ENCODE results near the gene CLASP2.

The CLASP2 gene

DNA sequence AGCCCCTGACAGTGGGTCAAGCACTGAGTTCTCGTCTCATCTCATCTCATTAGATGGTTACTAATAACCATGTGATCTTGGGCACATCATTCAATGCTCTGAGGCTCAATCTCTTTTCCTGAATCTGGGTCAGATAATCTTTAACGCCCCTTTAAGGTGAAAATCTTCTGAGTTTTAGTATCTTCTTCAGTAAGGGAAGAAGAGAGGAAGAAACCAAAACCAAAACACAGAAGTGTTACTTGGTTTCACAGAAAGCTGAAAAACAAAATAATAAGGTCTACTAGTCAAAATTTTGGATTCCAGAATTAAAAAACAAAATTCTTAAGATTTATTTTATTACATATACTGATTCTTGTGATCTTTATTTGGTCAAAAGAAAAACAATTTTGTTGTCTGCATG, 78.2 kb downstream of the CLASP2 start:
- no peak for DNase-seq (ENCODE audit: low read depth in 1 of 2, low spot score in 1 of 2)

DNA sequence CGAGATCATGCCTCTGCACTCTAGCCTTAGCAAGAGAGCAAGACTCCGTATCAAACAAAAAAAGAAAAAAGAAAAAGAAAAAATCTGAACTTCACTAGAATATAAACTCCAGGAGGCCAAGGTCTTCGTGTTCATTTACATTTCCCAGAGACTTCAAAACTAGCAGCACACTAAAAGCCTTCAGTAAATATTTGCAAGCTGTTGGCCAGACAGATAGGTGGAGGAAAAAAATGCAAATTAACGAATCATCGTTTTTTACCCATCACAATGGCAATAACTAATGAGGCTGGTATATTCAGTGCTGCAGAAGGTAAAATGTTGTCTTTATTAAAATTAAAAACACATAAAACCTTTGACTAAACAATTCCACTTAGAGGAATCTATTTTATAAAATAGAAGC, 80.6 kb downstream of the CLASP2 start:
- no peak for DNase-seq (ENCODE audit: low read depth in 1 of 2, low spot score in 1 of 2)

DNA sequence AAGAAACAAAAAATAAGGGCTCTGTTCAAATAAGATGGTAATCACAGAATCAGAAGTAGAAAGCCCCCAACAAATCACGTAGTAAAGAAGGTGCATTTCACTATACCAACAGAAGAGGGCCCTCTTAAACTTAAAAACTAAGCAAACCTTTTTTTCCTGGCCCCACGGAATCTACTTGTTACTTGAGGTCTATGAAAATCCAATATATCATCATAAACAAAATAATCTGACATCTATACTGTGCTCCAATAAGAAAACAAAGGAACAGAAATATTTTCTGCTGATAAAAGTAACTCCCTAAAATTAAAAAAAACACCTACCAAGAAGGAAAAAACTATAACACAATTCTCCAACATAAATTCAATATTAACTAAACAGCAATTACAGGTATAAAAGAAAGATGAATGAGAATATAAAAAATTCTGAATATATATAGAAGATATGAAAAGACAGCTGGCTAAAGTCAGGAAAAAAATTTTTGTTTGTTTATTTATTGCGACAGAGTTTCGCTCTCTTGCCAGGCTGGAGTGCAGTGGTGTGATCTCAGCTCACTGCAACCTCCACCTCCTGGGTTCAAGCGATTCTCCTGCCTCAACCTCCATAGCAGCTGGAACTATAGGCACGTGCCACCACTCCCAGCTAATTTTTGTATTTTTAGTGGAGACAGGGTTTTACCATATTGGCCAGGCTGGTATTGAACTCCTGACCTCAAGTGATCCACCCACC, 81.8 kb downstream of the CLASP2 start:
- DNase-seq (ENCODE audit: low read depth in 1 of 2, low spot score in 1 of 2) = no peak

DNA sequence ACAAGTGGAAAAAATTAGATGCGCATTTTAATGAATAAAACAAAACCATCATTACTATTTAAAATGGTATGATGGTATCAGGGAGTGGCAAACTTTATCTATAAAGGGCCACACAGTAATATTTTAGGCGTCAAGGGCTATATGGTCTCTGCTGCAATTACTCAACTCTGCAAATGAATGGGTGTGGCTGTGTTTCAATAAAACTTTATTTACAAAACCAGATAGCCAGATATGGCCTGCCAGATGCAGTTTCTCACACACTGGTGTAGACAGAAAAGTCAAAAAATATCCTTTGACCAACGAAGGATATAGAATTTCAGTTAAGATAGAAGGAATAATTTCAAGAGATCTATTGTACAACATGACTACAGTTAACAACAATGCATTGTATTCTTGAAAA, 83.8 kb downstream of the CLASP2 start:
- no peak for DNase-seq (ENCODE audit: low read depth in 1 of 2, low spot score in 1 of 2)

DNA sequence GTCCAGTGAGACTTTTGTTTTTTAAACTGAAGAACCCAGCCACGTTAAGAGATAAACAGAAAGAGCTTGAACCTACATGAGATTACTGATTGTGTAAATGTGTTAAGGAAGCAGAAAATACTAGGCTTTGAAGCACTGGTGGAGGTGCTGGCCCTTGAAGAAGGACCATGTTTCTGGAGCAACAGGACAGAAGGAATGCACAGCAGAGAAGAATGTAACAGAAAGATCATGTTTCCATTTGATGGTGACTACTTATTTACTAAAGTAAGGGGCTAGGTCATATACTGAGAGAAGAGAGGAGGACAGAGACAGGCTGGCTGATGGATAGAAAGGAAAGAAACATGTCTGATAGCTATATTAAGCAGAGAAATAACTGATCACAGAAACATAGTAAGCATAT, 88.8 kb downstream of the CLASP2 start:
- DNase-seq (ENCODE audit: low read depth in 1 of 2, low spot score in 1 of 2) = no peak

DNA sequence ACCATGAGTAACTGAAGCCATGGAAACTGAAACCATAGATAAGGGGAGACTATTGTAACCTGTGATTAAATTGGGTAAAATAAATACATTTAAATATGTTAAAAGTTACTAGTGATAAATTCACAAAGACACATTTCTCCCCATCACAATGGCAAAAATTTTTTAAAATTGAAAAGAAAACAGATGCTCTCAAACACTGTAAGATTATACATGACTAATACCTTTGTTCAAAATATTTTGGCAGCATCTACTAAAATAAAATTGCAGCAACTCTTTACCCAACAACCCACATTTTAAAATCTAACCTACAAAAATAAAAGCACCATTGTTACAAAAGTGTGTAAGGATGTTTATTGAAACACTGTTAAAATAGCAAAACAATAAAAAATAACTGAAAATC, 93.3 kb downstream of the CLASP2 start:
- no peak for DNase-seq (ENCODE audit: low read depth in 1 of 2, low spot score in 1 of 2)

DNA sequence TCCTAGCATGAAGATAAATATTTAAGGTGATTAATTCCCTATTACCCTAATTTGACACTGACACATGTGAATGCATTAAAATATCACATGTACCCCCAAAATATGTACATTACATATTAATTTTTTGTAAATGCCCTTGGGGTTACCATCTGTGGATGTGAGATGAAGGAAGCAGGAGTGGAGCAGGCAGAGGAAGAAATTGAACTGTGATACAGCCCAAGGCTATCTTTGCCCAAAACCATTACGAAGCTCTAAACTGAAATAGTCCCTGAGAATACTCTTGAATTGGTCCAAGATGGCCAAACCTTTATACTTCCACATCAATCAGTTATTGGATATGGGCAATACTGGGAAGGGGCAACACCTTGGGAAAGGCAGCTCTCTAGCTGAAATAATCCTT, 105.0 kb downstream of the CLASP2 start:
- DNase-seq (ENCODE audit: low read depth in 1 of 2, low spot score in 1 of 2) = no peak

DNA sequence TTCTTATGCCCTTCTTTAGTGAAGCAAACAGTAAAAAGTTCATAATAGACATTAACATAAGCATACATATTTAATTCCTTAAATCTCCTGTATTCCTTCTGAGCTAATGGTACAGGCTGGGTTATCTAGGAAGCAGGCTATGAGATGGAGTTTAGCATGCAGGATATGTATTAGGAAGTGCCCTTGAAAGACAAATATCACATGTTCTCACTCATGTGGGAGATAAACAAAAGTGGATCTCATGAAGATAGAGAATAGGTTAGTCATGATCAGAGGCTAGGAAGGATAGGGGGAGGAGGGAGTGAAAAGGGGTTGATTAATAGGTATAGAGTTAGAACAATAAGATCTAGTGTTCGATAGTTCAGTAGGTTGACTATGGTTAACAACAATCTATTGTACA, 105.4 kb downstream of the CLASP2 start:
- DNase-seq (ENCODE audit: low read depth in 1 of 2, low spot score in 1 of 2) = no peak

DNA sequence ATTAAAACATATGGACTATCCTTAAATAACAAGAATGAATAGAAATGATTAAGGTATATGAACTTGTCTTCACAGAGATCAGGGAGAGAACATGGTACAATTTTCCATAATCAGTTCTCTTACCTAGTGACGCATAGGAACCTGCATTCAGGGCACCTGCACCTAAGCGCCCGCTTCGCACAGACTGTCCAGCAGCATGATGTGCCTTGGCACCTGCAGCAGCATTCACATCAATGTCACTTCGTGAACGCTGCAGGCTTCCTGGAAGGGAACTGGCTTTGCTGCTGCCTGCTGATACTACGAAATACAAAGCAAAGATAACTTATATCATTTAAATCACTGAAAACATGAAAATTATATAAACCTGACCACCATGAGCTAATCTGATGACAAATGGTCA, 115.2 kb downstream of the CLASP2 start:
- DNase-seq (ENCODE audit: low read depth in 1 of 2, low spot score in 1 of 2) = no peak

DNA sequence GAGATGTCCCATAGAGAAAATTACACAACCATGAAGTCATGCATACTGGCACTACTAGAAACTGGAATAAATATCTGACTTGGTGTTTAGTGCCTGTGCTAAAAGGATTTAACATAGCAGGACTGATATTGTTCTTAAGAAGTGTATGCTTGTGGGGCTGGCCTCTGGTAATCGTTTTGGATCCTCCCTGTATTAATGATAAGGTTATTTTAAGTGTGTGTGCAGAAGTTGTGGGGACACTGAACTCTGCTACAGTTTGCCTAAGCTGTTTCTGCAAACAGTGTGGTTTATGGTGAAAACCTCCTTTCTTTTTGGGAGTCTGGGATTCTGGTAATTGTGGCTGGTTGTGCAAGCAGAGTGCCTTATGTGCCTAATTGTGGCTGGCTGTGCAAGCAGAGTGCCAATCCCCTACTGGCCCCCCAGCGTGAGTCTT, 120.8 kb downstream of the CLASP2 start:
- DNase-seq (ENCODE audit: low read depth in 1 of 2, low spot score in 1 of 2) = no peak

DNA sequence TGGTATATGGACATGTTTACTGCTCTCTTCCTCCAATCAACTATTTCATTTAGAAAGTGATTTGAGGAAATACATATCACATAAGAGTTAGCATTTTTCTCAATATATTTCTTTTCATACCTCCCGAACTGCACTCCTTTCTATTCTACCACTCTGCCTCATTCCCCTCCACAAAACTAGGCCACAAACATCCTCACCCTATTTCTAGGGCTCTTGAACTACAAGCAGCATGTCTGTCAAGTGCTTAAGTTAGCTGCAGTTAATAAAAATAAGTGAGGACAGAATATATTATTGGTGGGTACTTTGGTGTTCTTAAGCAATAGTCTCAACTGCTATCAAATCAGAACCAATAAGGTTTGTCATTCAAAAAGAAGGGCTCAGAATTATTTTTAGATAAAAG, 125.1 kb downstream of the CLASP2 start:
- DNase-seq (ENCODE audit: low read depth in 1 of 2, low spot score in 1 of 2) = no peak

DNA sequence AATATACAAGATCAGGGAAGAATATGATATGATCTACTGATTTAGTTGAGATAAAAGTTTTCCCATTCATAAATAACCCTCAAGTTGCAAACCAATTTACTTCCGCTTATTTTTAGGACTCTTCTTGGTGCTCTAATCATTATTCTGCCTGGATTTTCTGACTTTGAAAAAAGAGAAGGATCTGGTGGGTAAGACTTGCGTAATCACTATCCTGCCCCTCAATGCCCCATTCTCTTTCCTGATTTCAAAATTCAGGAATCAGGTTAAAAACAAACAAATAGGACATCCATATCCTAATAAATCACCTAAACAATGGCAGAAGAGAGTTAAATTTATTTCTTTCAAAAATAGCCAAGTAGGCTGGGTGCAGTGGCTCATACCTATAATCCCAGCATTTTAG, 127.5 kb downstream of the CLASP2 start:
- DNase-seq (ENCODE audit: low read depth in 1 of 2, low spot score in 1 of 2) = no peak

DNA sequence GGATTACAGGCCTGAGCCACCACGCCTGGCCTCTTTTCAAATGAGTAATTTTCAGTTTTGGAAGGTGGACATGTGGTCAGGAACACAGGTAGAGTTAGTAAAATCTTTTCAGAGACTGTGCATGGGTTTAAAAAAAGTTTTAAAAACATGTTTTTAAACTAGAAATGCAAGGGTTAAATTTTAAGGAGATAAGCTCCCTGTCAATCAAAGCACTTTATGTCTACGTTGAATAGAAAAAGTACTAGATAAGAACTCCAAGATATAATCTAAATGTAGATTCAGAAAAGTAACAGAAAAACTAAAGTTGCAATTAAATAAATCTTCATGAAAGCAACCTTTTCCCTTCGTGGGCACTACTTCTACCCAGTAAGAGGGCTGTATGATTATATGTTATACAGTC, 131.7 kb downstream of the CLASP2 start:
- no peak for DNase-seq (ENCODE audit: low read depth in 1 of 2, low spot score in 1 of 2)

DNA sequence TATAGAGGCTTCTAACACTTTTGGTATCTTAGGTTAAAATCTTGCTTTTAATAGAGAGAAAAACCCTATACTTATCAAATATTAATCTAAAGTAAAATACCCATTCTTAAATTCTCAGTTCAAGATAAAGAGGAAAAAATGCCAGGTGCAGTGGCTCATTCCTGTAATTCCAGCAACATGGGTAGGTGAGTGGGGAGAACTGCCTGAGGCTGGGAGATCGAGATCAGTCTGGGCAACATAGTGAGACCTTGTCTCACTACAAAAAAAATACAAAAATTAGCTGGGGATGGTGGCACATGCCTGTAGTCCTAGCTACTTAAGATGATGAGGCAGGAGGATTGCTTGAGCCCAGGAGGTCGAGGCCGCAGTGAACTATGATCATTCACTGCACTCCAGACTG, 135.8 kb downstream of the CLASP2 start:
- no peak for DNase-seq (ENCODE audit: low read depth in 1 of 2, low spot score in 1 of 2)

DNA sequence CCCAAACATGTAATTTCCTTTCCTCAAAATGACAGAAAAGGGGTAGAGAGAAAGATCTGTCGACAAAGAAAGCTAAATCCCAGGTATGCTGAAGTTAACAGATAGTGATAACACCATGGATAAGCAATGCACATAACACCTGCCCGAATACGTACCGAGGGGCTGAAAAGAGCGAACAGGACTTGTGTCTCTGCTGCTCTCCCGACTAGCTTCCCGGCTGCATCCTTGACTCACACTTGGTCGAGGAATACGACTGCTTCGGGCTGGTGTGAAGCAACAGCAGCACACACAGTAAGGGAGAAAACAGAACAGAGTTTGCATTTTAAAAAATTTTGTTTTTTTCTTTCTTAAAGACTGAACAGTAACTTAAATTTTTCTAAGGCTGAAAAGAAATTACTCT, 136.4 kb downstream of the CLASP2 start:
- DNase-seq (ENCODE audit: low read depth in 1 of 2, low spot score in 1 of 2) = no peak

DNA sequence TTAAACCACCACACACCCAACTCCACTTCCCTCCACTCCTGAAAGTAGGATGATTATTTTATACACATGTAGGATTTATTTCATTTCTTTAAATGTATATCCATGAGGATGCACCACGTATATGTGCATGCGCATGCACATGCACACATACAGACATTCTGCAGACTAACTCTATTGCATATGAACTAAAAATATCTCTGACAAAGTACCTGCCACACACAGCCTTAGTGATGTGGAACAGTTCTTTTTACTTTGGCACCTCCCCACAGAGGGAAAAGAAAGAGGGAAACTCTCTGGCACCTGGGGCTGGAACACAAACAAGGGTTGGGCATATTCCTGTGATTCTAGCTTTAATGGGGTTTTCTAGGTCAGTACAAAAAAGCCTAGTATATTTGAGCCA, 138.2 kb downstream of the CLASP2 start:
- DNase-seq (ENCODE audit: low read depth in 1 of 2, low spot score in 1 of 2) = no peak

DNA sequence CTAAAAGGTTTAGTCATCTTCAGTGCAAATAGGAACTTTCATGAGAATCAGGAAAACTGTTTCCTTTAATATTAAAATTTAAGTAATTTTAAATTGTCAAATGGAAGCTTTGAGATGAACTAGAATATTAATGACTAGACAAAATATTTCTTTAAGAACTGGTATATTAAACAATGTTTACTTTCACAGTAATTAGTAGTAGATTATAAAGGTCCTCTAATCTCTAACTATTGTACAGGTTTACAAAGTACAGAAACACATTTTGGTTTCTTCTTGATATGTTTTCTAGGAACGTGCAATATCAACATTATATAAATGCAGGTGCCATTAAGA, 138.9 kb downstream of the CLASP2 start:
- no peak for DNase-seq (ENCODE audit: low read depth in 1 of 2, low spot score in 1 of 2)

DNA sequence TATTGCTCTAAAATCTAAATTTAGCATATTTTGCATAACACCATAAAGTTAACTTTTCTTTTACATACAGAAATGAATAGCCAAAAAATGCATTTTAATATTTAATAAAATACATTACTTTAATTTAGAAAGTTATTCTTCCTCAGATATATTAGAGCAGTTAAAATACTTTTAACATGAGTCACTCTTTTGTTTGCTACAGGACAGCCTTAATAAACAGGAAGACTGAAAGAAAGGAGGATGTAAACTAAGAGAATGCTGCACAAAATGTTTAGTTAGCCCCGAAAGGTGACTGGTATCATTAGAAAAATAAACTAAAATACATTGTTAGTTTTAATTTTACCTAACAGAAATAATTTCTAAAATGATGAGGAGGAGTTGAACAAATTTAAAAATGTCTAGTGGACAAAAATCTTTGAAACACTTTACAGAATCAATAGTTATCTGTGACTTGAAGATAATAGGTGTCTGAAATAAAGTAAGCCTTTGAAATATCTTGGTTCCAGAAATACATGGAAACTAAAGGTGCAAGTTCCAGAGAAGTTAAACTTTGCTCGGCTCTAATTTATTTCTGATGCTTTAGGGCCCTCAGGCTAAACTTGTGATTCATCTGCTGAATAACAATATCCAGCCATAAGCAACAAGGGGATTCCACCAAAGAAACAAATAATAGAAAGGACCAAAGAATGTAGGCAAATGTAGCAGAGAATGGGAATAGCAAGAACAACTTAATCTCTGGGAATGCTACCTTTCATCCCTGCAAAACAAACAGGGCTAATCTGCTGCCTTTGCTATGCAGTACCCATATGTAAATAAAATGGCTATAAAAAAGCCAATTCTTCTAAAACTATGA, 139.5 kb downstream of the CLASP2 start:
- no peak for DNase-seq (ENCODE audit: low read depth in 1 of 2, low spot score in 1 of 2)

DNA sequence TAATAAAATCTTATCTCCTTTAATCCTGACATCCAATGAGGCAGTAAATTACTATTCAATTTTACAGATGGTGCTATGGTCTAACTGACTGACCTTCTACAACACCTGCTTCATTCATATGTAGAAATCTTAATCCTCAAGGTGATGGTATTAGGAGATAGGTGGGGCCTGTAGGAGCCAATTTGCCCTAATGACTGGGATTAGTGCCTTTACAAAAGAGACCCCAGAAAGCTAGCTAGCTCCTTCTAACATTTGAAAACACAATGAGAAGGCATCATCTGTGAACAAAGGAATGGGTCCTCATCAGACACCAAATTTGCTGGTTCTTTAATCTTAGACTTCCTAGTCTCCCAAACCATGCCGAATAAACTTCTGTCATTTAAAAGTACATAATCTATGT, 140.5 kb downstream of the CLASP2 start:
- DNase-seq (ENCODE audit: low read depth in 1 of 2, low spot score in 1 of 2) = no peak

DNA sequence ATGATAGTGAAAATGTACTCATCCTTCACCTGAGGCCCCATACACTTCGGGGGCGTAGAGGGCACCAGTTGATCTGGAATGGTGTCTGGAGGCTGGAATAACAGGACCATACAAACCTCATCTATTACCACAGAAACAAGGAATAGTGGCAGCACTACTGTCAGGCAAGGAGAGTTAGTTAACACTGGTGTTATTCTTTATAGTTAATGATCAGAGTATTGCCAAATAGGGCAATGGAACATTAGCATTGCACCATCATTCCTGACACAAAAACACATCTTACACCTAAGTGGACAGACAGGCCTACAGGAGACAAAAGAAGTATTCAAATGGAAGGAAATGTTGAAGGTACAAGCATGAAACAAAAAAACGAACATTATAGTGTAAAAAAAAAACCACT, 140.9 kb downstream of the CLASP2 start:
- DNase-seq (ENCODE audit: low read depth in 1 of 2, low spot score in 1 of 2) = no peak

DNA sequence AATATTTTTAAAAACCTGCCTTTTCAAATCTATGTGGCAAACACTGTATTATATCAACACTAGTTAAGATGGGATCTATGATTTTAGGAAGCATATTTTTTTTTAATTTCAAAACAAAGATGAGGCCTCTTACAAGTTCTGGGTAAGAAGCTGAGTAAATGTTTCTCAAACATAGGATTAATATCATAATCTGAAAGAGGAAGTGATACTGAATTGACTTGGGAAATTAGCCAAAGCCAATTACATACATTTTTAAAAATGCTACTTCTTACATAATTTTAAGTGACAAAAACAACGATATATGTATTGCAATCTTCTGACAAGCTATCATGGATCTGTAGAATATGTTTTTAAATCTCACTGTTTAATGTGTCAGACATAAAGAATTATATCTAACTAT, 142.7 kb downstream of the CLASP2 start:
- DNase-seq (ENCODE audit: low read depth in 1 of 2, low spot score in 1 of 2) = no peak

DNA sequence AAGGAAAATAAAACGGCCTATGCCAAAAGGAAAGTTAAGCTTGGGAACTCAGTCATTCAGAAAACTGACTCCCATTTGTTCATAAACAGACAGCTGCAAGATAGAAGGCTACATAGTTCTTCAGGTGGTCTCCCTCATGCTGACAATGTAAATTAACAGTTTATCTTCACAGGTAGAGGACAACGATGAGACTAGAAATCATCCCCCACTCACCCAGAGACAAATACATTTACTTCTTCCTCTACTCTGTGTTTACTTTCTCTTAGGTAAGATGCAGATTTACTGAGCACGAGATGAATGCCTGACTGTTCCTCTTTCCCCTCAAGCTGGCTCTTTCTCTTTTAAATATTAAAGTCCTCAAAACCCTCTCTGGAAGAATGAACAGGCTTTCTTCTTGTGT, 160.2 kb downstream of the CLASP2 start:
- DNase-seq (ENCODE audit: low read depth in 1 of 2, low spot score in 1 of 2) = no peak

DNA sequence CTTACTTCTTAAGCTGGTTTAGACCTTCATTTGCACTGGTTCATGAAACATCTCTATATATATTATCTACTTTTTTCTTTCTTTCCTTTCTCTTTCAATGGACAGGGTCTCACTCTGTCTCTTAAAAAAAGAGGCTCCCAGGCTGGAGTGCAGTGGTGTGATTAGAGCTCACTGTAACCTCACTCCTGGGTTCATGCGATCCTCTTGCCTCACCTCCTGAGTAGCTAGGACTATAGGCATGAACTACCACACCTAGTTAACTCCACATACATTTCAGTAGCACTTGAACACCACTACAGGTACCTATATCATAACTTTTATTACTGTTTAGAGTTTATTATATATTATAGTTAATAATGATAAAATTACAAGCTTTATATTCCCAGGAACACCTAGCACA, 160.8 kb downstream of the CLASP2 start:
- no peak for DNase-seq (ENCODE audit: low read depth in 1 of 2, low spot score in 1 of 2)

All from activated T-helper 1 cell treated with anti-CD3 and anti-CD28 coated beads, Interleukin-2, amount 50 U/mL, for 16 hours (primary cell).